K562 (cell line): ENCODE data around the gene DNPEP.
A peak's percentile ranks its signal among the peaks of the same experiment; 100 is the strongest.

Experiments used
- CTCF ChIP-seq, 3 experiments: IDR thresholded peaks in 2 of 3; conservative IDR thresholded peaks in 1 of 3; 2 replicates each; pipeline ENCODE4 v1.5.1; 2011 to 2012; ENCODE audit warnings: low read length in 3 of 3, mild to moderate bottlenecking in 3 of 3, control low read depth in 2 of 3, improper control_type of control experiment in 1 of 3, inconsistent platforms in 1 of 3, low read depth in 1 of 3, mixed read lengths in 1 of 3, moderate library complexity in 1 of 3; ENCODE audit not compliant: insufficient read depth in 2 of 3
- ESRRA ChIP-seq: fragments of 450-650 bp; IDR thresholded peaks from 2 replicates; pipeline ENCODE4 v1.6.1; 2014; ENCODE audit warnings: low read depth, mild to moderate bottlenecking, moderate library complexity, borderline replicate concordance
- EZH2 ChIP-seq: IDR thresholded peaks from 2 replicates; pipeline ENCODE4 v1.6.1; 2012; ENCODE audit warnings: low read depth, mild to moderate bottlenecking, inconsistent platforms, low read length, borderline replicate concordance
- GATA2 ChIP-seq: sonication (generic); formaldehyde crosslinking; IDR thresholded peaks from 2 replicates; pipeline ENCODE4 v1.4.0; 2020; ENCODE audit warnings: mild to moderate bottlenecking, missing genetic modification reagents
- MAFF ChIP-seq: IDR thresholded peaks from 2 replicates; pipeline ENCODE4 v1.6.1; 2012; ENCODE audit warnings: low read length, improper control_type of control experiment
- MAX ChIP-seq: sonication (generic); formaldehyde crosslinking; IDR thresholded peaks from 2 replicates; pipeline ENCODE4 v1.9.0; 2022; ENCODE audit warnings: mild to moderate bottlenecking, missing genetic modification reagents
- NFYB ChIP-seq: IDR thresholded peaks from 2 replicates; pipeline ENCODE4 v1.6.1; 2011; ENCODE audit warnings: mild to moderate bottlenecking, moderate library complexity; ENCODE audit not compliant: insufficient read length; ENCODE audit errors: extremely low read depth
- PHF21A ChIP-seq: fragments of 450-650 bp; IDR thresholded peaks from 2 replicates; pipeline ENCODE4 v1.6.1; 2017; ENCODE audit warnings: low read depth, borderline replicate concordance
- POLR2AphosphoS5 ChIP-seq: IDR thresholded peaks from 2 replicates; pipeline ENCODE4 v1.6.1; 2011; ENCODE audit warnings: mild to moderate bottlenecking, low read depth, low read length, moderate library complexity; ENCODE audit not compliant: control insufficient read depth, insufficient read depth
- SMAD4 ChIP-seq: fragments of 250-450 bp; sonication (Bioruptor Pico); conservative IDR thresholded peaks from 2 replicates; pipeline ENCODE4 v1.8.0; 2021; ENCODE audit warnings: inconsistent platforms, mild to moderate bottlenecking, moderate library complexity
- SMARCB1 ChIP-seq: IDR thresholded peaks from 2 replicates; pipeline ENCODE4 v1.6.1; 2011; ENCODE audit warnings: improper control_type of control experiment, low read depth; ENCODE audit not compliant: insufficient read length
- TRIM24 ChIP-seq, 2 experiments: fragments of 450-650 bp; IDR thresholded peaks; 2 replicates each; pipeline ENCODE4 v1.6.1; 2016
- TSC22D4 ChIP-seq: fragments of 450-650 bp; IDR thresholded peaks from 2 replicates; pipeline ENCODE4 v1.6.1; 2016; ENCODE audit warnings: missing genetic modification characterization, missing biosample characterization, control low read depth
- TF ChIP-seq, protein P1 (sequence below): fragments of 250-450 bp; sonication (Bioruptor Pico); IDR thresholded peaks from 2 replicates; pipeline ENCODE4 v1.4.0; 2020; ENCODE audit warnings: mild to moderate bottlenecking, moderate library complexity

- TF ChIP-seq POLR2AphosphoS5 (no peak), TSC22D4 (tag) (no peak), MAFF (no peak), TRIM24 (IDR thresholded peaks at IDR 0.05) (no peak), SMAD4 (peak; percentile 44), ESRRA (peak; percentile 42; the same call in 1 of the 2 replicates), CTCF (IDR thresholded peaks at IDR 0.05 in 2 of 3, conservative IDR thresholded peaks at IDR 0.05 in 1 of 3; ENCODE audit: insufficient read depth in 2 of 3, low read depth in 1 of 3, low read length in 3 of 3) (peak; percentile 58 to 68 (median 59)), NFYB (no peak), PHF21A (no peak), EZH2 (no peak), MAX (CRISPR knock-in tag) (peak; percentile 62), SMARCB1 (no peak), GATA2 (CRISPR knock-in tag) (no peak)
- TF ChIP-seq, protein P1, sequence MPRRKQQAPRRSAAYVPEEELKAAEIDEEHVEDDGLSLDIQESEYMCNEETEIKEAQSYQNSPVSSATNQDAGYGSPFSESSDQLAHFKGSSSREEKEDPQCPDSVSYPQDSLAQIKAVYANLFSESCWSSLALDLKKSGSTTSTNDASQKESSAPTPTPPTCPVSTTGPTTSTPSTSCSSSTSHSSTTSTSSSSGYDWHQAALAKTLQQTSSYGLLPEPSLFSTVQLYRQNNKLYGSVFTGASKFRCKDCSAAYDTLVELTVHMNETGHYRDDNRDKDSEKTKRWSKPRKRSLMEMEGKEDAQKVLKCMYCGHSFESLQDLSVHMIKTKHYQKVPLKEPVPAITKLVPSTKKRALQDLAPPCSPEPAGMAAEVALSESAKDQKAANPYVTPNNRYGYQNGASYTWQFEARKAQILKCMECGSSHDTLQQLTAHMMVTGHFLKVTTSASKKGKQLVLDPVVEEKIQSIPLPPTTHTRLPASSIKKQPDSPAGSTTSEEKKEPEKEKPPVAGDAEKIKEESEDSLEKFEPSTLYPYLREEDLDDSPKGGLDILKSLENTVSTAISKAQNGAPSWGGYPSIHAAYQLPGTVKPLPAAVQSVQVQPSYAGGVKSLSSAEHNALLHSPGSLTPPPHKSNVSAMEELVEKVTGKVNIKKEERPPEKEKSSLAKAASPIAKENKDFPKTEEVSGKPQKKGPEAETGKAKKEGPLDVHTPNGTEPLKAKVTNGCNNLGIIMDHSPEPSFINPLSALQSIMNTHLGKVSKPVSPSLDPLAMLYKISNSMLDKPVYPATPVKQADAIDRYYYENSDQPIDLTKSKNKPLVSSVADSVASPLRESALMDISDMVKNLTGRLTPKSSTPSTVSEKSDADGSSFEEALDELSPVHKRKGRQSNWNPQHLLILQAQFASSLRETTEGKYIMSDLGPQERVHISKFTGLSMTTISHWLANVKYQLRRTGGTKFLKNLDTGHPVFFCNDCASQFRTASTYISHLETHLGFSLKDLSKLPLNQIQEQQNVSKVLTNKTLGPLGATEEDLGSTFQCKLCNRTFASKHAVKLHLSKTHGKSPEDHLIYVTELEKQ (CRISPR knock-in tag) = no peak
These were observed 602 bp upstream of the DNPEP start for GRCh38 chr2:219388121-219388906.
